MM.1S (cell line): ENCODE data around the gene ZNF205.

Source experiments
- DNase-seq: peaks from one replicate; pipeline ENCODE4 v3.0.0-alpha.2; 2015
- H2AFZ ChIP-seq: fragments of 300-600 bp; sonication (generic); 2 replicates; pipeline ENCODE4 v1.6.0; 2016; ENCODE audit warnings: antibody characterized with exemption, low read length
- H3F3A ChIP-seq: fragments of 300-600 bp; sonication (generic); 2 replicates; pipeline ENCODE4 v1.6.1; 2016; ENCODE audit warnings: mild to moderate bottlenecking, antibody characterized with exemption, low read length, moderate library complexity, mixed read lengths; ENCODE audit not compliant: insufficient read depth
- H3K27ac ChIP-seq: fragments of 300-600 bp; sonication (generic); 2 replicates; pipeline ENCODE4 v1.5.1; 2016; ENCODE audit warnings: mild to moderate bottlenecking, low read length
- H3K27me3 ChIP-seq: fragments of 300-600 bp; sonication (generic); replicated peaks from 2 replicates; pipeline ENCODE4 v1.6.0; 2016; ENCODE audit warnings: low read length; ENCODE audit not compliant: insufficient read depth
- H3K36me3 ChIP-seq: fragments of 300-600 bp; sonication (generic); replicated peaks from 2 replicates; pipeline ENCODE4 v1.6.1; 2016; ENCODE audit warnings: mild to moderate bottlenecking, low read length, mixed read lengths; ENCODE audit not compliant: insufficient read depth
- H3K4me1 ChIP-seq: fragments of 300-600 bp; sonication (generic); 2 replicates; pipeline ENCODE4 v1.6.1; 2016; ENCODE audit warnings: low read length, mixed read lengths
- H3K4me2 ChIP-seq: fragments of 300-600 bp; sonication (generic); 2 replicates; pipeline ENCODE4 v1.6.0; 2016; ENCODE audit warnings: low read depth, low read length
- H3K4me3 ChIP-seq: fragments of 300-600 bp; sonication (generic); 2 replicates; pipeline ENCODE4 v1.5.1; 2016; ENCODE audit warnings: low read length, mixed read lengths
- H3K79me2 ChIP-seq: fragments of 300-600 bp; sonication (generic); 2 replicates; pipeline ENCODE4 v1.6.1; 2016; ENCODE audit warnings: mixed run types, low read length, mixed read lengths
- H3K9ac ChIP-seq: fragments of 300-600 bp; sonication (generic); 2 replicates; pipeline ENCODE4 v1.6.1; 2016; ENCODE audit warnings: low read length, mixed read lengths
- H3K9me2 ChIP-seq: fragments of 300-600 bp; sonication (generic); replicated peaks from 2 replicates; pipeline ENCODE4 v1.6.1; 2016; ENCODE audit warnings: mild to moderate bottlenecking, low read length, mixed read lengths; ENCODE audit not compliant: insufficient read depth
- H3K9me3 ChIP-seq: fragments of 300-600 bp; sonication (generic); replicated peaks from 2 replicates; pipeline ENCODE4 v1.6.1; 2016; ENCODE audit warnings: mild to moderate bottlenecking, low read length, mixed read lengths; ENCODE audit not compliant: insufficient read depth
- H4K20me1 ChIP-seq: fragments of 300-600 bp; sonication (generic); 2 replicates; pipeline ENCODE4 v1.6.1; 2016; ENCODE audit warnings: mild to moderate bottlenecking, low read length, moderate library complexity, mixed read lengths; ENCODE audit not compliant: insufficient read depth
- EZH2 ChIP-seq: fragments of 300-600 bp; sonication (generic); optimal IDR thresholded peaks from 2 replicates; pipeline ENCODE3; 2017; ENCODE audit warnings: low read depth, mild to moderate bottlenecking, antibody characterized with exemption, low read length, mixed read lengths
- EZH2phosphoT487 ChIP-seq: fragments of 300-600 bp; sonication (generic); IDR thresholded peaks from 2 replicates; pipeline ENCODE4 v1.6.1; 2018; ENCODE audit warnings: antibody characterized with exemption, low read length
- TF ChIP-seq, protein P1 (sequence below): fragments of 300-600 bp; sonication (generic); IDR thresholded peaks from 2 replicates; pipeline ENCODE4 v1.5.1; 2016; ENCODE audit warnings: antibody characterized with exemption, low read length, mixed read lengths

ZNF205 gene

DNA sequence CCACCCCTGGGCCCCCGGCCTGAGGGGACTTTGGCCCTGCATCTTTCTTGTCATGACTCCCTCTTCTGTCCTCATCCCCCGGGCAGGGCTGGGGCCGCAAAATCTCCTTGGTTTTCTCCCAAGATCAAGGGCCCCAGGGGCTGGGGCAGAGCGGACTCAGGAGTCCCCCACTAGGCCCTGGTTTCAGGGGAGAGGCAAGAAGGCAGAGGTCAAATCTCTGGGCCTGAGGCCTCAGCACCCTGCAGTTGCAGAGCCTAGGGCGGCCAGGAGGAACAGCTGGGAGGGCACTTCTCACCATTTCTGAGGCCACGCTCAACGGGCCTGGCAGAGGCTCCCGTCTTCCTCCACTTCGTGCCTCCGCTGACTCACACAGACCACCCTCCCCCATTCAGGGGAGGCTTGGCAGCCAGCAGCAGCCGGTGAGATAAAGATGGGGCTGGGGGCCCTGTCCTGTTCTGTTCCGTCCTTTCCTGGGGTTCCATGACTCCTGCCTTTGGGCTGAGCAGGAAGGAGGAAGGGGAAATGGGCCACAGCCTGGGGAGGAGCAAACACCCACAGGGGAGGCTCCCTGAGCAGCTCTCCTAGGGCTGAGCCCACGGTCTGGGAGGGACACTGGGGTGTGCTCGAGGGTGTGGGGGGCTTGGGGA is 25.7 kb upstream of the ZNF205 start:
- Histone ChIP-seq H4K20me1 (no peaks in the 10 kb centered on the region), H3K9me2 (no peaks in the 10 kb centered on the region), H3K27ac (no peak overlapping the region), H3K4me1 (no peaks in the 10 kb centered on the region), H2AFZ (no peak overlapping the region), H3K4me3 (no peak overlapping the region), H3K27me3 (peaks cover 42% of the 10 kb centered on the region), H3K9ac (no peak overlapping the region), H3K79me2 (no peaks in the 10 kb centered on the region), H3K36me3 (no peaks in the 10 kb centered on the region), H3K4me2 (no peak overlapping the region), H3F3A (no peaks in the 10 kb centered on the region), H3K9me3 (no peaks in the 10 kb centered on the region)
- DNase-seq: no peak
- TF ChIP-seq EZH2phosphoT487 (no peak), EZH2 (no peak)
- TF ChIP-seq, protein P1, sequence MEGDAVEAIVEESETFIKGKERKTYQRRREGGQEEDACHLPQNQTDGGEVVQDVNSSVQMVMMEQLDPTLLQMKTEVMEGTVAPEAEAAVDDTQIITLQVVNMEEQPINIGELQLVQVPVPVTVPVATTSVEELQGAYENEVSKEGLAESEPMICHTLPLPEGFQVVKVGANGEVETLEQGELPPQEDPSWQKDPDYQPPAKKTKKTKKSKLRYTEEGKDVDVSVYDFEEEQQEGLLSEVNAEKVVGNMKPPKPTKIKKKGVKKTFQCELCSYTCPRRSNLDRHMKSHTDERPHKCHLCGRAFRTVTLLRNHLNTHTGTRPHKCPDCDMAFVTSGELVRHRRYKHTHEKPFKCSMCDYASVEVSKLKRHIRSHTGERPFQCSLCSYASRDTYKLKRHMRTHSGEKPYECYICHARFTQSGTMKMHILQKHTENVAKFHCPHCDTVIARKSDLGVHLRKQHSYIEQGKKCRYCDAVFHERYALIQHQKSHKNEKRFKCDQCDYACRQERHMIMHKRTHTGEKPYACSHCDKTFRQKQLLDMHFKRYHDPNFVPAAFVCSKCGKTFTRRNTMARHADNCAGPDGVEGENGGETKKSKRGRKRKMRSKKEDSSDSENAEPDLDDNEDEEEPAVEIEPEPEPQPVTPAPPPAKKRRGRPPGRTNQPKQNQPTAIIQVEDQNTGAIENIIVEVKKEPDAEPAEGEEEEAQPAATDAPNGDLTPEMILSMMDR: no peak

GRCh38 chr16:3087243-3088235 is 24.8 kb upstream of the ZNF205 start:
- H3F3A ChIP-seq: no peaks in the 10 kb centered on the region
- H3K4me3 ChIP-seq: no peak overlapping the region
- H3K9me3 ChIP-seq: no peaks in the 10 kb centered on the region
- no peaks in the 10 kb centered on the region for H3K9me2 ChIP-seq
- H2AFZ ChIP-seq: no peak overlapping the region
- H3K27me3 ChIP-seq: peaks cover 50% of the 10 kb centered on the region
- no peaks in the 10 kb centered on the region for H4K20me1 ChIP-seq
- DNase-seq: no peak
- H3K36me3 ChIP-seq: no peaks in the 10 kb centered on the region
- no peak overlapping the region for H3K9ac ChIP-seq
- no peaks in the 10 kb centered on the region for H3K79me2 ChIP-seq
- H3K4me1 ChIP-seq: no peaks in the 10 kb centered on the region
- H3K27ac ChIP-seq: no peak overlapping the region
- no peak overlapping the region for H3K4me2 ChIP-seq
- TF ChIP-seq, protein P1: peak; percentile 21; the same call in 1 of the 2 replicates
- TF ChIP-seq EZH2phosphoT487: no peak

DNA sequence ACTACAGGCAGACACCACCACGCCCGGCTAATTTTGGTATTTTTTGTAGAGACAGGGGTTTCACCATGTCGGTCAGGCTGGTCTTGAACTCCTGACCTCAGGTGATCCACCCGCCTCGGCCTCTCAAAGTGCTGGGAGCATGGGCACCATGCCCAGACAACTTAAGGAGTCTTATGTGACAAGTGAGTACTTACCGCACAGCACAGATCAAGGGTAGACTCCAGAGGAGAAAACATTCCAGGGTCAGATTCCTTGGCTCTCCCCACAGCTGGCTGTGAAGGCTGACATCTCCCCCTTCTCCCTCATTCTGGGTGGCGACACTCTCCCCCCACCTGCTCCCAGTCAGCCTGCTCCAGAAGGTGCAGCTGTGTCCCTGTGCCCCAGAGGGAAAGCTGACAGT is 23.9 kb upstream of the ZNF205 start:
- H3K9me2 ChIP-seq: no peaks in the 10 kb centered on the region
- no peak overlapping the region for H3K4me3 ChIP-seq
- no peak overlapping the region for H3K4me2 ChIP-seq
- H3F3A ChIP-seq: no peaks in the 10 kb centered on the region
- TF ChIP-seq EZH2: no peak
- no peak for TF ChIP-seq EZH2phosphoT487
- TF ChIP-seq, protein P1: no peak
- H4K20me1 ChIP-seq: no peaks in the 10 kb centered on the region
- H3K36me3 ChIP-seq: no peaks in the 10 kb centered on the region
- DNase-seq: no peak
- H3K27me3 ChIP-seq: peaks cover 57% of the 10 kb centered on the region
- no peaks in the 10 kb centered on the region for H3K79me2 ChIP-seq
- H3K9ac ChIP-seq: no peak overlapping the region
- no peak overlapping the region for H3K27ac ChIP-seq
- H3K9me3 ChIP-seq: no peaks in the 10 kb centered on the region
- no peaks in the 10 kb centered on the region for H3K4me1 ChIP-seq
- H2AFZ ChIP-seq: no peak overlapping the region
